Measurements from ENCODE around the gene EFCC1.

EFCC1 gene

DNA sequence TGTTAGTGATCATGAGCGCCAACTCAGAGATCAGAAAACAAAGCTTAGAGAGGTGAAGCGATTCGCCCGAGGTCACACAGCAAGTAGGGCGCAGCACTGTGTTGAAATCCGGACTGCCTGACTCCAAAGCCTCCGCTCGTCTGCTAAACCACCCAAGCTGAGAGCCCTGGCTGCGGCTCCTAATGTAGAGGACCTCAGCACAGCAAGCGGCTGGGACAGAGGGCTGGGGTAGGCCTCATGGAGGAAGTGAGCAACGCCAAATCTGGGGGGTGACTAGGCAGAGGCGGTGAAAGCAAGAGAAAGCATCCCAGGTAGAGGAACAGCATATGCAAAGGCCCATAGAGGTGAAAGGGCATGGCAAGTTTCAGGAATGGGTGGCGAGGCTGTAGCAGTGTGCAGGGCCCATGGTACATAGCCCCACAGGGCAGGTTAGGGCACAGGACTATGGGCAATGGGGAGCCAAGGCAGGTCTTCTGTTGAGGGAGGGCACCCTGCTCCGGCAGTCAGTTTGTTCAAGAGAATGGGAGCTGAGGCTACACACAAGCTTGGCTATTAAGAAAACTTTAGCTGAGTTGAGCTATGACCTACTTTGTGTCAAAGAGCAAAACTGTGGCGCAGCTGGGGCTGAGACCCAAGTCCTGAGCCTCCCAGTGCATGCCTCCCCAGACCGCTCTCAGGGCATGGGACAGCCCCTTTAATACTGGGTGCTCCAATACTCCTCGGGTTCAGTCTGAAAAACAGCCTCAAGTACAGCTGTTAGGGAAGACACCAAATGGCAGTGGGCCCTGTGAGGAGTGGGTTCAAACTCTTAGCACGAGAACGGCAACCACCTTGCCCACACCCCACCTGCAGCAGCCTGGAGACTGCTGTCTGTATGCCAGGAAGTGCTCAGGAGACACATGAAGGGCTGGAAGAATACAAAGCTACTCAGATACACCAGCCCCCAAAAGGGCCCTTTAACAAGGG is 6.2 kb upstream of the EFCC1 start:
- DNase-seq (ENCODE audit: low read depth), result no peak

DNA sequence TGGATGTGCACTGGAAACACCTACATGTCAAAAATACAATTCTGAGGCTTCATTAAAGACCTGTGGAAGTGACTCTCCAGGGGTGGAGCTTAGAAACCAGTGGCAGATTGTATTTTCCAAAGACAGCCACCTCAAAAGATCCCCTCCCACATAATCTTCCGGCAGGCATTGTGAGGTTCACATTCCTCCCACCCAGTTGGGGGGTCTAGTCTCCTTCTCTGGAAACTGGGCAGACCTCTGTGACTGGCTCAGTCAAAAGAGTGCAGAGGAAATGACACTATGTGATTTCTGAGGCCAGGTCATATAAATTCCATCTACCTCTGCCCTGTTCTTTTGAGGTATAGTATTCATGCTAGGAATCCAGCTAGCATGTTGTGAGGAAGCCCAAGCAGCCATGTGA is 5.4 kb upstream of the EFCC1 start:
- no peak for DNase-seq (ENCODE audit: low read depth)

DNA sequence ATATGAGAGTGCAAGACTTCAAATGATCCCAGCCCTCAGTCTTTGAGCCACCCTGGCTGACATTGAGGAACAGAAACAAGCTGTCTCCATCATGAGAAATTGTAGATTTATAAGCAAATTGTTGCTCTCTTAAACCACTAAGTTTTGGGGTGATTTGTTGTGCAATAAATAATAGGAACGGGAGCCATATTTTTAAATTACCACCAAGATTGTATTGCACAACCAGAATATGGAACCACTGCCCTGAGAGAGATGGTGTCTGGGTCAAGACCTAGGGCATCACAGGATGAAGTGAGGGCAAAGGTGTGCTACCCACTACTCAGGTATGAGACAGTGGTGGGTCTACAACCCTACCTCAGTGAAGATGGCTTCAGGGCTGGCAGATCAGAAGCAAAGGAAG is 4.9 kb upstream of the EFCC1 start:
- DNase-seq (ENCODE audit: low read depth), result no peak

DNA sequence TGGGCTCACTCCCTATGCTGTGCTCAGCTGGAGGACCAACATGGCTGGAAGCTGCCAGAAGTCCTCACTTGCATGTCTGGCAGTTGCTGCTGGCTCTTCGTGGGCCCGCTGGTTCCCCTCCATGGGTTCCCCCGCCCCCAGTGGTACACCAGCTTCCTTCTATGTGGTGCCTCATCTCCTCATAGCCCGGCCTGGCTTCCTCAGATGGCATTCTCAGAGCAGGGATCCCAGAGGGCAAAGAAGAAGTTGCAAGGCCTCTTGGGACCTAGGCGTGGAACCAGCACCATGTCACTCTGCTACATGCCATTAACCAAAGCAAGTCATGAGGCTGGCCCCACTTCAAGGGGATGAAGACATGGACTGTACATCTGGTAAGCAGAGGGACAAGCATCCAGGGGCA is 4.4 kb upstream of the EFCC1 start:
- no peak for DNase-seq (ENCODE audit: low read depth)

DNA sequence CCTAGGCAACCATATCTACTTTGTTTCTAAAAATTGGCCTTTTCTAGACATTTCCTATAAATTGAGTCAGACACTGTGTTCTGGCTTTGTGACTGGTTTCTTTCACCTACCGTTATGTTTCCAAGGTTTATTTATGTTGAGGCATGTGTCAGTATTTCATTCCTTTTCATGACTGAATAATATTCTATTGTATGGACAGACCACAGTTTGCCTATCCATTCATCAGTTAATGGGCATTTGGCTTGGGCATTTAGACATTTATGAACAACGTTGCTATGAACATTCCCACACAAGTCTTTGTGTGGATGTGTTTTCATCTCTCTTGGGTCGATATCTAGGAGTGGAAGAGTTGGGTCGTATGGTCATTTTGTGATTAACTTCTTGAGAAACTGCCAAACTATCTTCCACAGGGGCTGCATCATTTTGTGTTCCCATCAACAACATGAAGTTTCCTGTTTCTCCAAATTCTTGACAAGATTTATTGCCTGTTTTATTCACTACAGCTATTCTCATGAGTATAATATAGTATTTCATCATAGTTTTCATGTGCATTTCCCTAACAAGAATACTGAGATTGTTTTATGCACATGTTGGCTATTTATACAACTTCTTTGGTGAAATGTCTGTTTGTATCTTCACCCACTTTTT is 3.5 kb upstream of the EFCC1 start:
- DNase-seq (ENCODE audit: low read depth), result no peak

DNA sequence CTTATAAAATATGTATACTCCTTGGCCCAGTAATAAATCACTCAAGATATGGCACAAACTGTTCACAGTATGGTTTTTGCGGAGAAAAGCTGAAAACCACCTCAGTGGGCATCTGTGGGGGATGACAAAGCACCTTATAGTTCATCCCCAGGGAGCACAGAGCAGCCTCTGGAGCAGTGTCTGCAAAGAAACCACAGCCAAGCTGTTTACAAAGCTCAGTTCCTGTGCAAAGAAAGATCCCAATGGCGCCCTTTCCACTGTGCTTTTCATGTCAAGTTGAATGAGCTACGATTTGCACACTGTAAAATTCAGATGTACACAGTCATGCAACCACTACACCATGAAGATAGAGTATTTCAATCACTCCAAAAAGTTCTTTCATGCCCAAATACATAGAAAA is 2.5 kb upstream of the EFCC1 start:
- no peak for DNase-seq (ENCODE audit: low read depth)

DNA sequence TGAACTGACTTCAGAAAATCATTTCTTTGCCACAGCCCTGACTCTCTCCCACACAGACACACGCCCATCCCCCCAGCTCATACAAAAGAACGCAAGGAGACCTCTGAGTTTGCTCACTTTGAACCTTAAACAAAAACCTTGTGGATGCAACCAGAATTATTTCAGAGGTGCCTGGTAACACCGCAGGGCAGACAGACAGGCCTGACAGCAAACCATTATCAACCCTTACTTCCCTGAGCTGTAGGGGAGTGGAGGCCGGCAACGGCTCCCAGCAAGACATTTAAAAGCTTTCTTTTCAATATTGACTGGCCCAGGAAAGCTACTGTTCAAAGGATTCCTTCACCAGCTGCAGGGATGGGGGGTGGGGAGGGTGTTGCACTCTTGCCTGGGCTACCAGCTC is 2.0 kb upstream of the EFCC1 start:
- no peak for DNase-seq (ENCODE audit: low read depth)

DNA sequence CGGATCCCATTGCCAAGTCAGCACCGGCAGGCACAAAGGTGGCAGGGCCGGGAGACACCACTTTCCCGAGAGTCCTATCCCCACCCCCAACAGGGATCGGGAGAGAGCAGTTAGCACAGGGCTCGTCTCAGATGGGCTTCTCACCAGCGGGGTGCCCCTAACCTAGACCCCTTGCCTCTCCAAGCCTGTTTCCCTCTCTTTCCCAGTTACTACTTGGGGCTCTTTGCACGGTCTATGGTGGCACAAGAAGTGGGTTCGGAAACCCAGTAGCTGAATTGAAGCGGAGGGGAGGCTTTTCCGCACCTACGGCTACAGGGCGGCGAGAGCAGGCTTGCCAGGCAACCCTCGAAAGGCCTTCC is 383 bp upstream of the EFCC1 start:
- DNase-seq (ENCODE audit: low read depth), result no peak

DNA sequence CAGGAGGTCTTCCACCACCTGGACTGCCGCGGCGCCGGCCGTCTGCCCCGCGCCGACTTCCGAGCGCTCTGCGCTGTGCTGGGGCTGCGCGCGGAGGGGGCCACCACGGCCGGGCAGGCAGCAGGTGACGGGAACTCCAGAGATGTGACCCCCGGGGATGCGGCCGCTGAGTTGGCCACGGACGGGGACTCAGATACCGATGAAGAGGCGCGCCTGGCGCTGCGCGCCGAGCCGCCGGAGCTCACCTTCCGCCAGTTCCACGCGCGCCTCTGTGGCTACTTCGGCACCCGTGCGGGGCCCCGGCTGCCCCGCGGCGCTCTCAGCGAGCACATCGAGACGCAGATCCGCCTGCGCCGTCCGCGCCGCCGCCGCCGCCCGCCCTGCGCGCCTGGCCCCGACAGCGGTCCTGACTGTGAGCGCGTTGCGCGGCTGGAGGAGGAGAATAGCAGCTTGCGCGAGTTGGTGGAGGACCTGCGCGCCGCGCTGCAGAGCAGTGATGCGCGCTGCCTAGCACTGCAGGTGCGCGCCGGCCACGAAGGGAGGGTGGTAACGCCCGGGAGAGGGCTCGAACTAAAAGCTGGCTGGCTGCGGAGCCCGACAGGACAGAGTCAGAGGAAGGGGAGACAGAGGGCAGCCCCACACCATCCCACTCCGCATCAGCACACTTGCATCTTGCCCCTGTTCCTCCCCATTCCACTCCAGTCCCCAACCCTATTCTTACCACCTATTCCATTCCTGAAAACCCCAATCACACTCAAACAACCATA is 885 bp downstream of the EFCC1 start:
- DNase-seq (ENCODE audit: low read depth), result no peak

DNA sequence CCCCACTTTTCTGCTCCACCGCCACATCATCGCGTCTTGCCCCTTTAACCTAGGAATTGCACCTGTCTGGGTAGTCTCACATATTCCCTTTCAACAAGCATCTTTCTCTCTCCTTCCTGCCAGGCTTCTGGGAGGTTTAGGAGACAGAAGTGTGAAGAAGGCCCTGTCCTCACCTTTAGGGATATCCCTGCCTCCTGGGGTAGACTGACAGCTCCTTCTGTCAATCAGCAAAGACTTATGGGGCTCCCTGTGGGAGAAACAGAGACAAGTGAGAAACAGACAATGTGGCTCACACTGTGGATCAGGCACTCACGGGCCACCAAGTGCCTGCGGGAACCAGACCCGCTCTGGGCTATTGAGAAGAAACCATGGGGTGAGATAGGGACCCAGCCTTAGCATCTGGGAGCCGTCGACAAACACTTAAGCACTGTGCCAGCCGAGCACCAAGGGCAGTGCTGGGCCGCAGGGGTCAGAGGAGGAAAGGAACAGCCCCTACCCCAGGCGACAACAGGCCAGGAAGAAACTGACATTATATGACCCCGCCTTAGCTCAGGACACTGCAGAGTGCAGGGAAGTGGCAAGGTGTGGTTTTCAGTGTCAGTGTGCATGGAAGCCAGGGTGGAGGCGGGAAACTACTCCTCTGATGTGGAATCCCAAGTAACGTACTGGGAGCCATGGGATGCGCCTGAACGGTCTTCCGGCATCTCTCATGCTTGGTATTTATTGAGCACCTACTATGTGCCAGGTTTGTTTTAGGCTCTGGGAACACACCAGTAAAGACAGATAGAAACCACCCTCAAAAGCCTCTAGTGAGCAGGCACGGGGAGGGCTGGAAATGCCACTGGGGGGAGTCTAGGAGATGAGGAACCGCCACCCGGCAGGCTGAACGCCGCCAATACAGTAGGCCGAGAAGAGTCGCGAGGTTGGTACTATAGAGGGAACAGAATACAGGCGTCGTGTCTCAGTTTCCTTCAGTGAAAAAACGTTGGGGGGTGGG is 1.8 kb downstream of the EFCC1 start:
- DNase-seq (ENCODE audit: low read depth), result no peak

DNA sequence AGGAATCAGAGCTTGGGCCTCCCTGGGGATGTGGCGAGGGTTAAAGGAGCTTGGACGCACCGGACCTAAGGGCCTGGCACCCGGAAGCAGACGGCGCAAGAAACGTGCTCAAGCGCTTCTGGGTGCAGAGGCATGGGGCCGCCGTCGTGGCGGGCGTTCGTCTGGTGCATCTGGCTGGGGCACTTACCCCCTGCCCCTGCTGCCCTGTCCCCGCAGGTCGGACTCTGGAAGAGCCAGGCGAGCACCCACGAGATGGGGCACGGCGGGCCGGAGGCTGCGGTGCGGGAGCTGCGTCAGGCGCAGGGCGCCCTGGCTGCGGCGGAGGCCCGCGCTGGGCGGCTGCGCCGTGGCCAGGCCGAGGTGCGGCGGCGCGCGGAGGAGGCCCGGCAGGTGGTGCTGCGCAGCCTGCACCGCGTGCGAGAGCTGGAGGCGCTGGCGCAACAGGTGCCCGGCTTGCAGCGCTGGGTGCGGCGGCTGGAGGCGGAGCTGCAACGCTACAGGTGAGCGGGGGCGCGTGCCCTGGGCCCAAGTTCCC is 2.5 kb downstream of the EFCC1 start:
- DNase-seq (ENCODE audit: low read depth), result no peak

DNA sequence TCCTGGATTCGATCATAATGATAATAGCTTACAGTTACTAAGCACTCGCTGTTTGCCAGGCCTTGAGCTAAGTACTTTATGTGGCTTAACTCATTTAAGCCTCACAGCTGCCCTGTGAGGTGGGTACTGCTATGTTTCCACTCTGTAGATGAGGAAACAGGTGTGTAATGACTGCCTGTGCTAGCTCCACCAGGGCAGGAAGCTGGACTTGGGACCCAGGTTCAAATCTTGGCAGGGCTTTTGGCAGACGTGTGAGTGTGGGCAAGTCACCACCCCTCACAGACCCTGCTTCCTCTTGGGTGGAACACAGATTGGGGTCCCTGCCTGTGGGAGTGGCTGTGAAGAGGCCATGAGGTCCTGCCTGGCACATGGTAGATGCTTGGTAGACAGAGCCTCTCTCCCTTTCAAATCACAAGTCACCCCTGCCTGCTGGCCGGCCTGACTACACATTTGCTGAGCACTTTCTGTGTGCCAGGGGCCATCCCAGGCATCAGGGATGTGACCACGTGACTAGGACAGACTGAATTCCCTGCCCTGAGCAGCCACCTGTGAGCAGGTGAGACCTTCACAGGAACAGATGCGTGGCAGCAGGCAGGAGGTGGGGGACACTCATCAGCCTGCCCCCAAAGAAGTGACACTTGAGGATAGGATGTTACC is 3.7 kb downstream of the EFCC1 start:
- no peak for DNase-seq (ENCODE audit: low read depth)

DNA sequence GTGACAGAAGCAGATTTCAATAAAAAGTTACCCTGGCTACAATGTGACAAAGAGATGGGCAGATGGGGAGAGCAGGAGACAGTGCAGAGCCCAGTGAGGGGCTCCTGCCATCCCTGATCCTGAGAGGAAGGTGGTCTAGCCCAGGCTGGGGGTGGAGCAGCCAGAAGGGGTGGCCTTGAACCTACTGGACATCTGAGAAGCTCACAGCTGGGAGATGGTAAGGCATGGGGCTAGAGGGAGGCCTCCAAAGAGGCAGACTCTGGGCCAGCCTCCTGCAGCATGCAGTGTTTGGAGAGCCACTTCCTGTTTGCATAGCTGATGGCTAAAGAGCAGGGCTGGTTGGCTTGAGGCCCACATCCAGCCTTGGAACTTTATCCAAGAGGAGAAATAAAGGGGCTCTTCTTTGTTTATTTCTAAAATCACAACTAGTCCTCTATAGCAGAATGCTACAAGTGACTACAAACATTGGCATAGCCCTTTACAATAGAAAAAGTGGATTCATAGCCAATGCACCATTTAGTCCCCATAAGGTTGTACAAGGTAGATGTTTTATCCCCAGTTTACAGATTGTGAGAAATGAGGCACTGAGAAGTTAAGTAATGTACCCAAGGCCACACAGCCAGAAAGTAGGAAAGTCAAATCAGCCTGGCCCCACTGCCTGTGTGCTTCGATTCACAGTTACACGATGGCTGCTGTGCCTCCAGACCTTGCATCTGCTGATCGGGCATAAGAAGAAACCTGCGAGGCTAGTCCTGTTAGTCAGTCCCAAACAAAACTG is 4.6 kb downstream of the EFCC1 start:
- no peak for DNase-seq (ENCODE audit: low read depth)

DNA sequence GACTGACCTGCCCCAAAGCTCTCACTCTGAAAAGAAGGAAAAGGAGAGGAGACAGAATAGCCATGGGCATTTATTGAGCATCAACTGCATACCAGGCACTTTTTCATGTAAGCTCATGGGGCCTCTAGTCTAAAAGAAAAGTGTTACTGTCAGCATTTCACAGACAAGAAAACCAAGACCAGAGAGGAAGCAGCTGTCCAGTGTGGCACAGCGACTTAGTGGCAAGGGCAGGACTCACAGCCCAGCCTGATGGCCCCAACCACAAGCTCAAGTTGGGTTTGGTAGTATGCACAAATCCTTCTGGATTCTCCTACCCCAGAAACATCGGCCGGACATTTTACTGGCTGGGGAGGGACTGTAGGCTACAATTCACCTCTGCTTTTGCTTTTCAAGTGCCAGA is 5.8 kb downstream of the EFCC1 start:
- no peak for DNase-seq (ENCODE audit: low read depth)

DNA sequence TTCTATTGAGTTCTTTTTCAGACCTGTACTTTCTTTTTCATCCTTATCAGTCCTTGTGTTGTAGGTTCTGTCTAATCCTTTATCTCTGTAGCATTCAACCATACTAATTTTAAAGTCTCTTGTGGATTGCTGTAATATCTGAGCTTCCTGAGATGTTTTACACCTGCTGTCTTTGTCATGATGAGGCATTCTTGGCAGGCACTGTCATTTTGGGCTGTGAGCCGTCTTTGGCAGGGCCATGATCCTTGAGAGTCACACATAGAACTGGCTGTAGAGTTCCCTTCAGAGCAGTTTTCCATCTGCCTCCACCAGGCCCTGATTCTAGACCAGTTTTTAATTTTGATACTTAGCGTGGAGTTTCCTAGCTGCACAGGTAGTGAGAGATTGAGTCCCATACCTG is 6.7 kb downstream of the EFCC1 start:
- no peak for DNase-seq (ENCODE audit: low read depth)

DNA sequence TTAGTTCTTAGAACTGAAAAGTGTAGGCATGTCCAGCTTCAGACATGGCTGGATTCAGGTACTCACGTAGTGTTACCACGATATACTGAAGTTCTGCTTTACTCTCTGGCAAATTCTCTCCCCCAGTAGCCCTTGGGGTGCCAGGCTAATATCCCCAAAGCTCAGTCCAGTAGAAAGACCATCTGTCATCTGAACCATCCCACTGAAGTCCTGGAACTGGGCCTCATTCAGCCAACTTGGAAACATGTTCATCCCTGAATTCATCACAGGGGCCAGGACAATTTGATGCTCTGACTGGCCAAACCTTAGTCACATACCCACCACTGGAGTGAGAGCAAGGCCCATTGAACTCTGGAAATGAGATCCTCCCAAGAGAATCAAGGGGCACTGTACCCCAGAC is 8.2 kb downstream of the EFCC1 start:
- no peak for DNase-seq (ENCODE audit: low read depth)

DNA sequence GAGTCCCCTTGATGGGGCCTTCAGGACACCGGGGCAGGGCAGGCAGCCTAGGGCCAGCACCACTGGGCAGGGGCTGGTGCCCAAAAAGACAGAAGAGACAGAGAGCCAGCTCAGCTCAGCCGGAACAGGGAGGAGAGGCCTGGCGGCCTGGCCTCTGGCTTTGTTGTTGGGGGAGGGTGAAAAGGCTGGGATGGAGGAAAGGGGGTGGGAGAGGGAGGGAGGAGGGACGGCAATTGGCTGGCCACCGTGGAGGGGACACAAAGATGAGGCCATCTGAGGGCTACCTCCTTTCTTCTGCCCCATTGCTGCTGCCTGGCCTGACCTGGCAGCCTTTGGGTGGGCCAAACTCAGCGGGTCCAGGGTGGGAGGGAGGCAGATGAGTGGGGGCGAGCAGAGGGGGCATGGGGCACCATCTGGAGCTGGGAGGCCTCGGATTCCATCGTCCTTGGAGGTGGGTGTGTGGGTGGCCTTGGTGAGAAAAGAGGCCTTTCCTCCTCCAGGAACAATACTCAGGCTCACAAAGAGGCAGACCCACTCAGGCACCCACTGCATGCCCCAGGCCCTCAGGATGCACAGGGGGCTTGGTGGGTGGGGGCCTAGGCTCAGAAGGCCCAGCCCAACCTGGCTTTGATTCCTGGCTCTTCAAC is 9.3 kb downstream of the EFCC1 start:
- DNase-seq (ENCODE audit: low read depth), result no peak

DNA sequence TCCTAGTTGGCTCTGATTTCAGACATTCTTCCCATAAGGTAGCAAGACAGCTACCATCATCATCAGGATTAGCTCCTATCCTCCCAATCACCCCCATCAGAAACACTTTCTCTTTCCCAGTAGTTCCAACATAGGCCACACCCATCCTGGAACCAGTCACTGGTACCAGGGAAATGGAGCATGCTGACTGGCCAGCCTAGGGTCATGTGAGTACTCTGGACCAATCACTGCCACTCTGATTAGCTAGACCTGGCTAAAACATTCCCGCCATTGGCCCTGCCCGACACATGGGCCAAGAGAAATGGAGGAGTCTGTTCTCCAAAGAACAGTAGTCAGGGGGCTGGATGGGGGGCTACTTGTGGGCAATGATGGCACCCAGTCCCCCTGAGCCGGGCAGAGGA is 12.4 kb downstream of the EFCC1 start:
- no peak for DNase-seq (ENCODE audit: low read depth)

DNA sequence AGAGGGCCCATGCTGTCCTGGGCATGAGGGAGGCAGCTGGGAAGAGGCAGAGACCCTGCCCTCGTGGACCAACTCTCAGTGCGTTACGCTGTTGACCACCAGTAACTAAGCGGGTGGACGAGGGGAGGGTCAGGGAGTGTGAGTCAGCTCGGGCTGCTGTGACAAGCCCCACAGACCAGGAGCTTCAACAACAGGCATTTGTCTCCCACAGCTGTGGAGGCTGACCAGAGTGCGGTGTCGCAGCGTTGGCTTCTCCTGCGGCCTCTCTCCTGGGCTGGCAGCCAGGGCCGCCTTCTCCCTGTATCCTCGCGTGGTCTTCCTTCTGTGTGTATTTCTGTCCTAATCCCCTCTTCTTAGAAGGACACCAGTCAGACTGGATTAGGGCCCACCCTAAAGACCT is 13.0 kb downstream of the EFCC1 start:
- no peak for DNase-seq (ENCODE audit: low read depth)

All from activated T-cell treated with anti-CD3 and anti-CD28 coated beads for 24 hours (primary cell).